ENCODE data around the gene CNNM2.
"Not testable (repeated sequence)": the region's sequence is repeated elsewhere in the genome, so short reads cannot be mapped to it uniquely, and the experiment has no call there.

The CNNM2 gene

DNA sequence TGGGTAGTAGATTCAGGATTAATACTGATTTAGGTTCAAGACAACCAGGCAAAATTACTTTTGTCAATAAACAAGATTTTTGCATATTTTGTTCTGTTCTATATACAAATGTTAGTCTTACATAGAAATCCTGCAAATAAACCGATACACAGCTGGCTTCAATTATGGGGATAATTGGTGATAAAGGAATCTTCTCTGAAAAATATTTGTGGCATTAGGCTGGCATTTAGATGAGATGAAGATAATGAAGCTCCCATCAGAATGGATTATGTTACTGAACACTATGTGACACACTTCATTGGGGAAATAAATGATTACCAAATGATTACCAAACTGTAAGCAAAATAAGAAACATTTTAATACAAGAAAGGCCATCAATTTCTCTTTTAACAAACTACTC is 209.1 kb downstream of the CNNM2 start:
- no peak overlapping the region for H3K27ac ChIP-seq
- no peak for TF ChIP-seq ZFX (IDR thresholded peaks at IDR 0.05)
- TF ChIP-seq, protein P1, sequence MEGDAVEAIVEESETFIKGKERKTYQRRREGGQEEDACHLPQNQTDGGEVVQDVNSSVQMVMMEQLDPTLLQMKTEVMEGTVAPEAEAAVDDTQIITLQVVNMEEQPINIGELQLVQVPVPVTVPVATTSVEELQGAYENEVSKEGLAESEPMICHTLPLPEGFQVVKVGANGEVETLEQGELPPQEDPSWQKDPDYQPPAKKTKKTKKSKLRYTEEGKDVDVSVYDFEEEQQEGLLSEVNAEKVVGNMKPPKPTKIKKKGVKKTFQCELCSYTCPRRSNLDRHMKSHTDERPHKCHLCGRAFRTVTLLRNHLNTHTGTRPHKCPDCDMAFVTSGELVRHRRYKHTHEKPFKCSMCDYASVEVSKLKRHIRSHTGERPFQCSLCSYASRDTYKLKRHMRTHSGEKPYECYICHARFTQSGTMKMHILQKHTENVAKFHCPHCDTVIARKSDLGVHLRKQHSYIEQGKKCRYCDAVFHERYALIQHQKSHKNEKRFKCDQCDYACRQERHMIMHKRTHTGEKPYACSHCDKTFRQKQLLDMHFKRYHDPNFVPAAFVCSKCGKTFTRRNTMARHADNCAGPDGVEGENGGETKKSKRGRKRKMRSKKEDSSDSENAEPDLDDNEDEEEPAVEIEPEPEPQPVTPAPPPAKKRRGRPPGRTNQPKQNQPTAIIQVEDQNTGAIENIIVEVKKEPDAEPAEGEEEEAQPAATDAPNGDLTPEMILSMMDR (conservative IDR thresholded peaks at IDR 0.05), result no peak

DNA sequence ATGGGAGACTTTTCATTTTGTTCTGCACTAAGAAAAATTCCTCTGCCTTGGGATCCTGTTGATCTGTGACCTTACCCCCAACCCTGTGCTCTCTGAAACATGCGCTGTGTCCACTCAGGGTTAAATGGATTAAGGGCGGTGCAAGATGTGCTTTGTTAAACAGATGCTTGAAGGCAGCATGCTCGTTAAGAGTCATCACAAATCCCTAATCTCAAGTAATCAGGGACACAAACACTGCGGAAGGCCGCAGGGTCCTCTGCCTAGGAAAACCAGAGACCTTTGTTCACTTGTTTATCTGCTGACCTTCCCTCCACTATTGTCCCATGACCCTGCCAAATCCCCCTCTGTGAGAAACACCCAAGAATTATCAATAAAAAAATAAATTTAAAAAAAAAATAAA is 212.1 kb downstream of the CNNM2 start:
- not testable (repeated sequence) for H3K27ac ChIP-seq

DNA sequence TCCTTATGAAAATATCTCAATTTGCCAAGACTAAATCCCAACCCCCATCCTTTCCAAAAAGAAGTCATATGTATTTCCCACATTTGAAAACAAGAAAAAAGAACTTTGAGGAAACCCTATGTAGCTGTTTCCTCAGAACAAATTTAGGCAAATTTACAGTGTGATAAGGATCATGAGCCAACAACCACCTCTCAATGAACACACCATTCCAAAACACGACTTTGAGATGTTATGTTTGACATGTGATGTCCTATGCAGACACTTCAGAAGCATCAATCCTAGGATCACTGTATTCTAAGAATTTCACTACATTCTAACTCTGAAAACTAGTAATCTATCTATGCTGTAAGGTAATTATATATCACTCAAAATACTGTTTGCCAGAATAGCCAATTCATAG is 212.8 kb downstream of the CNNM2 start:
- no peak overlapping the region for H3K27ac ChIP-seq
- TF ChIP-seq ZFX (IDR thresholded peaks at IDR 0.05), result no peak
- TF ChIP-seq, protein P1 (conservative IDR thresholded peaks at IDR 0.05), result no peak

DNA sequence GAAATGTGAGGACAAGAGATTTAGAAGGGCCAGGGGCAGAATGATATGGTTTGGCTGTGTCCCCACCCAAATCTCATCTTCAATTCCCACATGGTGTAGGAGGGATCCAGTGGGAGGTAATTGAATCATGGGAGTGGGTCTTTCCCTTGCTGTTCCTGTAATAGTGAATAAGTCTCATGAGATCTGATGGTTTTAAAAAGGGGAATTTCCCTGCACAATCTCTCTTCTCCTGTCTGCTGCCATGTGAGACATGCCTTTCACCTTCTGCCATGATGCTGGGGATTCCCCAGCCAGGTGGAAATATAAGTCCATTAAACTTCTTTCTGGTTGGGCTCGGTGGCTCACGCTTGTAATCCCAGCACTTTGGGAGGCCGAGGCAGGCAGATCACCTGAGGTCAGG is 217.1 kb downstream of the CNNM2 start:
- H3K27ac ChIP-seq, result not testable (repeated sequence)

DNA sequence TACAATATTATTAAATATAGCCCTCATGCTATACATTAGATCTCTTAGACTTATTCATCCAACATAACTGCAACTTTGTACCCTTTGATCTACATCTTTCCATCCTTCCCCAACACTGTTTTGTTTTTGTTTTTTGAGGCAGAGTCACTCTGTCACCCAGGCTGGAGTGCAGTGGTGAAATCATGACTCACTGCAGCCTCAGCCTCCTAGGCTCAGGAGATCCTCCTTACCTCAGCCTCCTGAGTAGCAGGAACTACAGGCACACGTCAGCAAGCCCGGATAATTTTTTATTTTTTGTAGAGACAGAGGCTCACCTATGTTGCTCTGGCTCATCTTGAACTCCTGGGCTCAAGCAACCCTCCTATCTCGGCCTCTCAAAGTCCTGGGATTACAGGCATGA is 221.7 kb downstream of the CNNM2 start:
- TF ChIP-seq, protein P1 (conservative IDR thresholded peaks at IDR 0.05), result no peak
- no peak for TF ChIP-seq ZFX (IDR thresholded peaks at IDR 0.05)
- H3K27ac ChIP-seq, result no peak overlapping the region
